Vagina (tissue), 2 donors: Measurements from ENCODE around the gene PAX8.

Experiments
- CTCF ChIP-seq, 3 experiments: fragments of 450-650 bp in 2 of 3; fragments of 200-600 bp in 1 of 3; sonication (generic) in 1 of 3; IDR thresholded peaks; one replicate each; pipeline ENCODE4 v1.5.1; 2017 to 2019; ENCODE audit warnings: antibody characterized with exemption in 3 of 3, mild to moderate bottlenecking in 2 of 3, moderate library complexity in 2 of 3
- POLR2A ChIP-seq, 2 donors: fragments of 450-650 bp; IDR thresholded peaks; one replicate each; pipeline ENCODE4 v1.6.1; 2017; ENCODE audit warnings: antibody characterized with exemption in 2 of 2, mild to moderate bottlenecking in 2 of 2, moderate library complexity in 2 of 2

GRCh38 chr2:113211226-113212105 lies 67.3 kb downstream of the PAX8 start:
- TF ChIP-seq CTCF (IDR thresholded peaks at IDR 0.05) (no peak), POLR2A (IDR thresholded peaks at IDR 0.05) (no peak)
